HUDEP-2 (cell line): ENCODE measurements around the gene PNPLA7.
A peak's percentile ranks its signal among the peaks of the same experiment; 100 is the strongest.

Experiments
- DNase-seq, 76 experiments: peaks; one replicate each; lab custom pipeline; 2025; ENCODE audit not compliant: unreplicated experiment in 76 of 76; lab: John Stamatoyannopoulos, UW

The PNPLA7 gene

DNA sequence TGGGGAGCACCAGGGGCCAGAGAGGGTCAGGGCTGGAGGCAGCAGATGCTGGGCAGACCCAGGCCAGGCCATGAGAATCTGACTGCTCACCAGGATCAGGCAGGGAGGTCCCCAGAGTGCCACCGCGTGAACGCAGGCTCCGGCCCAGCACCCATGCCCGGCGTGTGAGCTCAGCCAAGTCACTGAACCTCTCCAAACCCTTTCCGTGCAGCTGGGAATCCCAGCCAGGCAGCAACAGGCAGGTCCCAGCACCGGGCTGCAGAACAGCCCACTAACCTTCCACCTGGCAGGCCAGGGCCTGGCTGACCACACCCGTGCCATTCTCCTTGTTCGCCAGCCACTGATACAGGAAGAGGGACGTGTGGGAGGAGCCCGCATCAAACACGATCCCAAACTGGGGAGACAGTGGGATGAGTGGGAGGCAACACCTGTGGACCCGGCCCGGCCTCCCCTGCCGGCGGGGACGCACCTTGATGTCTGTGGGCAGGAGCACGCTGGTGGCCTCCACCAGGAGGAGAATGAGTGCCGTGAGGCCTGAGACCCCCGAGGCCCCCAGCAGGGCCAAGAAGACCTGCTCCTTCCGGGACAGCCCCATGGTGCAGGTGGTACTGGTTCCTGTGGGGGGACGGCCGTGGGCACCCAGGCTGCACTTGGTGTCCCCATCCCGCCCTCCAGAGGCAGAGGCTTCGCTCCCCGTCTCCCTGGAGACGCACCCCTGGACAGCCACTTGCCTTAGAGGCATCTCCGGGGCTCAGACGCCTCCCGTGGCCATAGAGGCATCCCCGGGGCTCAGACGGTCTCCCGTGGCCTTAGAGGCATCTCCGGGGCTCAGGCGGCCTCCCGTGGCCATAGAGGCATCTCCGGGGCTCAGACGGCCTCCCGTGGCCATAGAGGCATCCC, 112.3 kb downstream of the PNPLA7 start:
- no peak for DNase-seq

DNA sequence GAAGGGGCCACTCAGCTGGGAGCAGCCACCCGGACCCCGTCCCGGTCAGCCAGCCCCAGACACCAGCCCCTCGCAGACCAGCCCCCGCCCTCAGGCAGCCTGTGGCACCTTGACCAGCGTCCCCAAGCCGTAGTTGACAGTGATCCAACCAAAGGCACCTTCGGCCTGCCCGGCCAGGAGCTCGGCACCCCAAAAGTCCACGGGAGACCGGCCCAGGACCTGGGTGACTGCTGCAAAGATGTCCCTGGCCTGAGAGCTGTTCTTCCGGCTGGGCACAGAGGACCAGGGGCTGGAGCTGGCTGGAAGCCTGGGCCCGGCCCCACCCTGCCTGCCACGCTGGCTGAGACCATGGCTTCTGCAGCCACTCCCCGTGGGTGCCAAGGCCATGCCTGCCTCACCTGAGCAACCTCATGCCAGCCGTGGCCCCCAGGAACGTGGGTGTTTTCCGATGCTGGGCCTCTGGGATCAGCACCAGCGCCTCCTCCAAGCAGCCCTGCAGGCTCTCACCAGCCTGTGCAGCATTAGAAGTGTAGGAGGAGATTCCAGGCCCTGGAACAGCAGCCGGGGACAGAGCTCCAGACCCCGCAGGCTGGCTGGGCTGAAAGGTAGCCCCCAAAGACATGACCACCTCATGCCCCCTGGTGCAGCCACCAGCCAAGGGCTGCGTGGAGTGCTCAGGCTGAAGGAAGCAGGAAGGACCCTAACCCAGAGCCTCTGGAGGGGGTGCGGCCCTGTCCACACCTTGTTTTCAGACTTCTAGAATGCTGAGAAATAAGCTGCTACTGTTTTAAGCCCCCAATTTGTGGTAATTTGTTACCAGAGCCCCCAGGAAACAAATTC, 113.2 kb downstream of the PNPLA7 start:
- DNase-seq, result no peak

DNA sequence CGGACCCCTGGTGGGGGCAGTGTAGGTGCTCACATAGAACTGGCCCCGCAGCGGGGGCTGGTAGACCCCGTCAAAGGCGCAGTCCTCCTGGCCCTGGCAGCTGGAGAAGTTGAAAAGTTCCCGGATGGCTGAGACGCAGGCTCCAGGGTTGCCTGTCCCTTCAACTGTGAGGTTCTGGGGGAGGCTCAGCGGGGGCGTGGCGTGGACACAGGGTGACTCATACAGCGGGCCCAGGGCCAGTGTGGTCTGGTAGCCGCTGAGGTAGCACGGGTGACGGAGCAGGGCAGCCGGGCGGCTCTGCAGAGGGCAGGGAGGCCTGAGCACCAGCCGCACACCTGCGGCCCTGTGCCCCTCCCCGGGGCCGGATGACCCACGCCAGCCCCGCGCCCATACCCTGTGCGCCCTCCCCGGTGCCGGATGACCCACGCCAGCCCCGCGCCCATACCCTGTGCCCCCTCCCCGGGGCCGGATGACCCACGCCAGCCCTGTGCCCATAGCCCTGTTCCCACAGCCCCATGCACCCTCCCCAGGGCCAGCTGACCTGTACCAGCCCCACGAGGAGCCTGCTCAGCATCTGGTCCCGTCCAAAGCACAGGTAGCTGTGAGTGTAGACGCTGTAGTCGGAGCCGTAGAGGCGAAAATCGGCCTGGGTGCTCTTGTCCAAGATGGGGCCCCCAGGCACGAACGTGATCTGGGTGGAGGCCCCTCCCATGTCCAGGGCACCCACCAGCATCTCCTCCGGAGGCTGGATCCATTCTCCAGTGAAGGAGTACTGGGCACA, 114.0 kb downstream of the PNPLA7 start:
- DNase-seq, result peak in 69 of 76 experiments; percentile 9 to 93 (median 71)

DNA sequence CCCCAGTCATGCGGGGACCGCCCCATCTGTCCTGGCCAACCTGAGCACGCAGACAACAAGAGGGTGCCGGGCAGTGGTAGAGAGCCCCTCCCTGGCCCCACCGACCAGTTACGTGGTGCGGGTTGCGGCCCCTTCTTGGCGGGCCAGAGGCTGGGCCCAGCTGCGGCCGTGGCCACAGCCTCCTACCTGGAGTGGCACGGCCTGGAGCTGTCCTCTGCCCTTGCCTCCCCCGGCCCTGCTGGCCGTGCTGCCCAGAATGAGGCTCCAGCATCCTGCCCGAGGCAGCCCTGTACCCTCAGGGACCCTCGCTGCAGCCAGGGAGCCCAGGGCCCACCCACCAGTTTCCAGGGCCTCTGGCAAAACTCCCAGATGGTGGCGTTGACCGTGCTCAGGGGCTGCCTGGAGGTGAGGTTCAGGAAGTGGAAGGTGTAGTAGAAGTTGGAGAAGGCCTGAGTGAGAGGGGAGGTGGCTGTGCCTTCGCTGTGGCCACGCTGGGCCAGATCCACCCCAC, 114.8 kb downstream of the PNPLA7 start:
- DNase-seq, result no peak

DNA sequence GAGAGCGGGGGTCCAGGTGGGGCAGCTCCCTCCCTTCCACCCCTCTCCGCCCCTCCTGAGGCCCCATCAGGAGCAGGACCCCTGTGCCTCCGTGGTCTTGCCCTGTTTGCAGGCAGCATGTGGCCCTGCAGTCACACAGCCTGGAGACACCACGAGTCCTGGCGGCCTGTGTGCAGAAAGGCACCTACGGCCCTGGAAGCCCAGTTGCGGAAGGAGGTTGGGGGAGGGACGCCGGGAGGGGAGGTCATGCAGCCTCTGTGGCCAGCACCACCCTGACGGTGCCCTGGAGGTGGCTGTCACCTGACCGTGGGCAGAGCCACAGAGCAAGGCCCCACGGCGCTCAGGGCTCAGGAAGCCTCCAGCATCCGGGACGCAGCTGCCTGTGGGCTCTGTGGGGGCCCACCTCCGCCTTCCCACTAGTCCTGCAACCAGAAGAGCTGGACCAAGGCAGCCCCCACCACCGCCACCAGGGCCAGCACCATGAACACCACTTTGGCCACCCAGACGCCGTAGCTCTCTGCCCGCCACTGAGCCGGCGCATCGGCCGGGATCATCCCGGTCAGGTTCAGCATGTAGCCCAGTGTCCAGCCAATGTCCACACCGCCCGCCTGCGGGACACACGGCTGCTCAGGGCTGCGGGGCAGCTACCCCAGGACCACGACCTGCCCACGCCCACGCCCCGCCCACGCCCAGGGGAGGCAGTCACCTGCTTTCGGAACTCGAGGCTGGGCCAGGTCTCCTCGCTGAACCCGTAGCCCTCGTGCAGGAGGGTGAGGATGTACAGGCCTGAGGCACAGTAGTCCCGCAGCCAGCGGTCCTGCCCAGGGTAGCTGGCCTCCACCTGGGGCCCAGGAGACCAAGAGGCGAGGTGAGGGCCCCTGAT, 115.5 kb downstream of the PNPLA7 start:
- DNase-seq, result no peak

DNA sequence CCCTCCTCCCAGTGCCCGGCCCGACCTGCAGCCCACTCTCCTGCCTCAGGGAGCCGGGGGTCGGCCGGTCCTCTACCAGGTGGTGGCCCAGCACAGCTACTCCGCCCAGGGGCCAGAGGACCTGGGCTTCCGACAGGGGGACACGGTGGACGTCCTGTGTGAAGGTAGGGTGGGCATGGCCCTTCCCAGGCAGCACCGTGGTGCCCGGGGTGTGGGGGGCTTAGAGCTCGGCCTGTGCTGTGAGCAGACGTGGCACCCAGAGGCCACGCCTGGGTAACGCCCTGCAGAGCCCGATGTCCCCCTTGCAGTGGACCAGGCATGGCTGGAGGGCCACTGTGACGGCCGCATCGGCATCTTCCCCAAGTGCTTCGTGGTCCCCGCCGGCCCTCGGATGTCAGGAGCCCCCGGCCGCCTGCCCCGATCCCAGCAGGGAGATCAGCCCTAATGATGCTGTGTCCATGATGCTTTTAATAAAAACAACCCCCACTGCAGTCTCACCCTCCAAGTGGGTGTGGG, 116.2 kb downstream of the PNPLA7 start:
- no peak for DNase-seq

DNA sequence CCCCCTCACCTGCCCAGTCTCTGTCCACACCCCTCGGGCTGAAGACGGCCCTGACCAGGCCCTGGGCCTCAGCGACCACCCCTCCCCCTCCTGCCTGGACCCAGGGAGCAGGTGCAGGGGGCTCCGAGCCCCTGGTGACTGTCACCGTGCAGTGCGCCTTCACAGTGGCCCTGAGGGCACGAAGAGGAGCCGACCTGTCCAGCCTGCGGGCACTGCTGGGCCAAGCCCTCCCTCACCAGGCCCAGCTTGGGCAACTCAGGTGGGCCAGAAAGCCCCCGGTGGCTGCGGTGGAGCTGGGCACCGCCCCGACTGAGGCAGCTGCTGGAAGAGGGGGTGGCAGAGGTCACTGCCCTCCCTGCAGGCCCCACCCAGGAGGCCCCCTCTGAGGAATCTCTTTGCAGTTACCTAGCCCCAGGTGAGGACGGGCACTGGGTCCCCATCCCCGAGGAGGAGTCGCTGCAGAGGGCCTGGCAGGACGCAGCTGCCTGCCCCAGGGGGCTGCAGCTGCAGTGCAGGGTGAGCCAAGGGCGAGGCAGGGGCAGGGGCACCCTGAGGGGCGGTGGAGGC, 116.8 kb downstream of the PNPLA7 start:
- DNase-seq, result no peak

DNA sequence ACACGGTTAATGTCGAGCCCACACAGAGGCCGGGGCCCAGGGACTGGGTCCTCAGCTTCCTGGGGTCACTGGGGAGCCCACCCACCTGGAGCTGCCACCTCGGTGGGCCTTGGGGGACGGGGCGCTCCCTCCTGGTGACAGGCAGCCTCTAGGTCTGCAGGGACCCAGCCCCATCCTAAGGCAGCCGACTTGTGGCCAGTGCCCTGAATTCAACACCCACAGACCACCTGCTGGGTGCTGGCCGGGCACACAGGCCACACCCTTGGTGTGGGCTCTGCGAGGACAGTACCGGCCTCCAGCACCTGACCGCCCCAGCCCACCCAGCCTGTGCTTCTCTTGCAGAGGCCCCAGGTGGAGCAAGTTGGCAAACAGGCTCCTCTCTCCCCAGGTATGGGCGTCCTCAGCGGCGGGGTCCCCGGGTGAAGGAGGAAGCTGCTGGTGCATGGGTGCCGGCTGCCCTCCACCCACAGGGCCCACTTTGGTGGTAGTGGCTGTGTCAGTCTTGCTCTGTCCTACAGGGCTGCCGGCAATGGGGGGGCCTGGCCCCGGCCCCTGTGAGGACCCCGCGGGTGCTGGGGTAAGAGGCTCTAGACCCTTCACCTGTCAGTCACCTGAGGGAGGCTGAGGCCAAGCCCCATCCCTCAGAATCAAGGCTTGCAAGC, 117.4 kb downstream of the PNPLA7 start:
- DNase-seq, result no peak

DNA sequence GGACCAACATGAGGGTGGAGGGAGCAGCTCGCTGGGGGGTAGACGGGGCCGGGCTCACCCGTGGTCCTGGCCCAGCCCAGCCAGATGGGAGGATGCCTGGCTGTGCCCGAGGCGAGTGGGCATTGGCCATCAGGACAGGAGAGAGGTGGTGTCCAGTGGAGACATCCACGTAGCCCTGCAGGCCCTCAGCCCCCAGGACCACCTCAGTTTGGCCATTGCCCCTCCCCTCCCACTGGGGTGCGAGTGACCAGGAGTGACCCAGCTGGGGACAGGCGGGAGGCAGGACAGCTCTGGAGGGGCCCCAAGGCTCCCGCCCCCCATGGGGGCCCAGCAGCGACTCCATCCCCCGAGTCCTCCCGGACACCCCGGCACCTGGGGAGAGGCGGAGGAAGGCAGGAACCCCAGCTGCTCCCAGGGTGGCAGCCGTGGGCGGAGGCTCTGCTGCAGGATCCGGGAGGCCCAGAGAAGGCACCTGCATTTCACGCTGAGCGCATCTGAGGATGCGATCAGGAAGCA, 118.7 kb downstream of the PNPLA7 start:
- DNase-seq, result no peak

DNA sequence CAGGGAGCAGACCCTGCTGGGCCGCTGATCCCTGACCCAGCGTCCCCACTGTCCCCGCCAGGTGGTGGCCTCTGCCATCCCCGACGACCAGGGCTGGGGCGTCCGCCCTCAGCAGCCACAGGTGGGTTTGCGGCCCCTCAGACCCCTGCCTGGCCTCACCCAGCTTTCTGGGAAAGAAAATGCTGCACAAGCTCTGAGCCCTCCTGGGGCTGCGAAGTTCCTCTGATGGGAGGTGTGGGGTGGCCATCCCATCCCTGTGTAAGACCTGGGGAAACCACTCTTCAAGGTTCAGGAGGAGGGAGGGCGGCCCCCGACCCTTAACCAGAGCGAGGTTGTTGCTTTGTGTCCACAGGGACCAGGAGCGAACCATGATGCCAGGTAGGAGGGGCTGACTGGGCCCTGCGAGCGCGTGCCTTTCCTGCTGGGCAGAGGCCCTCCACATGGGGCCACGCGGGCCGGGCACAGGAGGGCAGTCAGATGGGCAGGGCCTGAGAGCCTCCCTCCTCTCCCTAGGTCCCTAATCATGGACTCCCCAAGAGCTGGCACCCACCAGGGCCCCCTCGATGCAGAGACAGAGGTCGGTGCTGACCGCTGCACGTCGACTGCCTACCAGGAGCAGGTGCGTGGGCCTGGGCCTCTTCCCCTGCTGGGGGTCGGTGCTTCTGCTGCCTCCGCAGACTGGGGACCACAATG, 119.3 kb downstream of the PNPLA7 start:
- DNase-seq, result no peak

DNA sequence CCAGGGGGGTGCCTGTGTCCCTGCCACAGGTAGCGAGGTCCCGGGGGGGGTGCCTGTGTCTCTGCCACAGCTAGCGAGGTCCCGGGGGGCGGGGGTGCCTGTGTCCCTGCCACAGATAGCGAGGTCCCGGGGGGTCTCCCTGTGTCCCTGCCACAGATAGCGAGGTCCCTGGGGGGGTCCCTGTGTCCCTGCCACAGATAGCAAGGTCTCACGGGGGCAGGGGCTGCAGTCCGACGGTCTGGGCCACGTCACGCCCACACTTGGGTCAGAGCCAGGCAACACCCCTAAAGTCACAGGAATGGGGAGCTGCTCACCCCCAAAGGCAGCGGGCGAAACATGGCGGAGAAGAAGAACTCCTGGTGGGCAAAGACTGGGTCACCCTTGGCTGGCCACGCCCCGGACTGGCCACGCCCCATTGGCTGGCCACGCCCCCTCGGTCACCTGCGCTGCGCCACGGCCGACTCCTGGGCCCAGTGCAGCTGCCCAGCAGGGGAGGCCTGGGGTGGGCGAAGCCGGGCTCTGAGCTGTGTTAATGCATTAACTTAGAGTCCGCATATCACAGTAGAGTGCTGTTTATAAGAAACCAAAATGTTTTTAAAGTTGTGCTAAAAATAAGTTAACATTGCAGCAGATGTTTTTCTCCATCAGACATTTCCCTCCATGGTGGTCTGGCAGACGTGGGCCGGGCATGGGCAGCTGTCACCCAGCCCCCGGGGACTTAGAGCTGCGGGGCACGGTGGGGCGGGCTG, 120.1 kb downstream of the PNPLA7 start:
- no peak for DNase-seq

DNA sequence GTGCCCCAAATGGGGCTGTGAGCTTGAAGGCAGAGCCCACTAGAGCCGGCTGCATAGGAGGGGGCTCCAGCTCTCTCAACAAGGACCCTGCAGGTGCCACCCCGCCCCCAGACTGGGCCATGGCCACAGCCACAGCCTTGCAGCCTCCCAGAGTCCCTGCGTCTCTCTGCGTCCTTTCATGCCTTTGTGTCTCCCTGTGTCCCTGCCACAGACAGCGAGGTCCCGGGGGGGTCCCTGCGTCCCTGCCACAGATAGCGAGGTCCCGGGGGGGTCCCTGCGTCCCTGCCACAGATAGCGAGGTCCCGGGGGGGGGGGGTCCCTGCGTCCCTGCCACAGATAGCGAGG, 120.7 kb downstream of the PNPLA7 start:
- DNase-seq, result no peak

DNA sequence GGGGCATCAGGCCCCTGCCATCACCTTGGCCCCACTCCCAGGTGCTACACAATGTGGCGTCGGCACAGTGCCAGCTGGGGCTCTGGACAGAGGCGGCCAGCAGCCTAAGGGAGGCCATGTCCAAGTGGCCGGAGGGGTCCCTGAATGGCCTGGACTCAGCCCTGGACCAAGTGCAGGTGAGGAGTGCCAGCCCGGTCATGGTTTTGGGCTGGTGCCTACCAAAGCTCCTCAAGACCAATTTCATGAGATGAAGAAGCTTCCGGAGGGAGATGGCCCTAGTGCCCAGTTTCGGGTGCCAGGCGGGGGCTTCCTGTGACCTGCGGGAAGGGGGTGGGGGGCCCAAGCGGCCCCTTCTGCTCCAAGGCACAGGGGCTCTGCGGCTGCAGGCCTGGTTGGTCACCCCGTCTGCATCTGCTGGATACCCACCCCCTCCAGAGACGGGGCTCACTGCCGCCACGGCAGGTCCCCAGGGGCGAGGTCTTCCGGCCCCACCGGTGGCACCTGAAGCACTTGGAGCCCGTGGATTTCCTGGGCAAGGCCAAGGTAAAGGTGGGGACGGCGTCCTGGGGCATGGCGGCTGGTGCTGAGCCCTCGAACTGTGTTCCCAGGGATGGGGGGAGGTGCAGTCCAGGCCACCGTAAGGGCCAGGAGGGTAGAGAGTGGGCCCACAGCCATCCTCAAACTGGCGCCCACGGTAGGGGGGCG, 121.2 kb downstream of the PNPLA7 start:
- DNase-seq, result no peak

DNA sequence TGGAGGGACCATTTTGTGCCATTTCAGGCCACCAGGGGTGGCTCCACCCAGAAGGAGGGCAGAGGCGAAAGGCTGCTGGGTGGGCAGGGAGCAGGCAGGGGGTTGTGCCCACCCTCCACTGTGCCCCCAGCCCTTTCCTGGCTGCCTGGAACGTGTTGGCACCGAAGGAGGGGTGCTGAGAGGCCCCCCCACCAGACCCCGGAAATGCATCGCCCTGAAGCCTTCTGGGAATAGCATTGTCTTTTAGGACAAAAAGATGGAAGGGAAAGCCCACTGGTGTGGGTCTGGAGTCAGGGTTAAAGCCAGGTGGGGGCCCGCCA, 121.9 kb downstream of the PNPLA7 start:
- DNase-seq, result no peak

DNA sequence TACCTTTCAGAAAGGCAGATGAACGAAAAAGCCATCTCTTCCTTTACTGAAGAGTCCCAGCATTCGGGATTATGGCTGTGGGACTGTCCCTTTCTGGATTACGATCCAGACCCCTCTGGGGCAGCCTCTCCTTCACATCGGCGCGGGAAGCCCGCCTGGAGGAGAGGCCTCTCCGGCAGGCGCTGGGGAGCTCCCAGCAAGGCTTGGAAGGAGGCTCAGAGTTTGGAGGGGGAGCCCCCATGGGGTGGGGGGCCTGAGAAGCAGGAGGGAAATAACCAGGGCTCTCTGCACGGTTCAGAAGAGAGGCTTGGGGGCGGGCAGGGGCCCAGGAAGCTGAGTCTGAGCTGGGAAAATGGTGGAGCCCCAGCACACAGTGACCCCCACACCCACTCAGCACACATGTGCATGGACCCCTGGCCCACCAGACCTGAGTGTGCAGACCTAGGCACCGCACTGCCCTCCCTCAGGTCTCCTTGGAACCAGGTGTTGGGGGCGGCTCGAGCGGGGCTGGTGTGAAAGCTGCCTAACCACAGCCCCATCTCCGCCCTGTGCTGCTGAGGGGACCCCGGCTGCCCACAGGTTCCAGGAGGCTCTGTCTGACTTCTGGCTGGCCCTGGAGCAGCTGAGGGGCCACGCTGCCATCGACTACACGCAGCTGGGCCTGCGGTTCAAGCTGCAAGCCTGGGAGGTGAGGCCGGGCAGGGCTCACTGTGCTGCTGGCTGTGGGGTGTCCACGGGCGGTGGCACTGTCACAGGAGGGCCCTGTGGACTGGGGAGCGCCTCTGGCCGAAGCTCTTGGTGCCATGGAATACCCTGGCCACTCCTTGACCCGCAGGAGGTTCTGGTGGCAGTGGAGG, 122.5 kb downstream of the PNPLA7 start:
- DNase-seq, result no peak
